Activated T-helper 1 cell treated with anti-CD3 and anti-CD28 coated beads, Interleukin-12 subunit alpha, Interleukin-12 subunit beta, Interleukin-2, Interleukin-4 antibody, amounts not matched to agents 30 ng/mL and 10 ng/mL and 1 ng/mL, durations not matched to agents 14 hours and 24 hours and 36 hours (primary cell): ENCODE results near the gene SCP2. TPM values are rescaled to one million over a fixed set of nuclear protein-coding genes. Genes with fewer than 3 reads are reported as not detected.

Source experiments
- DNase-seq: peaks from one replicate; pipeline ENCODE4 v3.0.0; 2021; ENCODE audit warnings: low spot score
- H3K27ac Mint-ChIP-seq: one replicate; pipeline ENCODE4 v1.8.0; 2021; ENCODE audit warnings: mild to moderate bottlenecking, mixed read lengths
- H3K27me3 Mint-ChIP-seq: one replicate; pipeline ENCODE4 v1.8.0; 2022; ENCODE audit warnings: mild to moderate bottlenecking, moderate library complexity, mixed read lengths; ENCODE audit not compliant: insufficient read depth
- H3K36me3 Mint-ChIP-seq: one replicate; pipeline ENCODE4 v1.8.0; 2021; ENCODE audit warnings: low read depth, mixed read lengths
- H3K4me1 Mint-ChIP-seq: one replicate; pipeline ENCODE4 v1.8.0; 2021; ENCODE audit warnings: low read depth, mixed read lengths
- H3K4me3 Mint-ChIP-seq: one replicate; pipeline ENCODE4 v1.8.0; 2021; ENCODE audit warnings: mild to moderate bottlenecking, moderate library complexity, mixed read lengths
- H3K9me3 Mint-ChIP-seq: one replicate; pipeline ENCODE4 v1.8.0; 2021; ENCODE audit warnings: mixed read lengths
- intact Hi-C: fragments of 100-400 bp; cut with micrococcal nuclease; formaldehyde crosslinking; loops from one replicate; pipeline ENCODE4 v1.15.1; 2024
- total RNA-seq: library from RNA; stranded (reverse); gene quantifications from 2 replicates; pipeline ENCODE4 v1.2.3, GENCODE V29; 2022

The SCP2 gene
- total RNA-seq, 1 donor from 2014 or later = 54.7 TPM

GRCh38 chr1:53037159-53037558, 110.1 kb downstream of the SCP2 start:
- intact Hi-C loops = no loop called here
- no peak for DNase-seq
- Mint-ChIP-seq H3K4me1 (no peaks in the 10 kb centered on the region), H3K27ac (no peak overlapping the region), H3K27me3 (no peaks in the 10 kb centered on the region), H3K36me3 (peaks cover 22% of the 10 kb centered on the region), H3K9me3 (no peaks in the 10 kb centered on the region), H3K4me3 (no peak overlapping the region)

- Mint-ChIP-seq H3K4me3 (no peak overlapping the region), H3K9me3 (no peaks in the 10 kb centered on the region), H3K27ac (no peak overlapping the region), H3K36me3 (peaks cover 18% of the 10 kb centered on the region), H3K4me1 (no peaks in the 10 kb centered on the region), H3K27me3 (no peaks in the 10 kb centered on the region)
- DNase-seq = no peak
- intact Hi-C loops = no loop called here
Observed at GRCh38 chr1:53038566-53038965, 111.5 kb downstream of the SCP2 start.

GRCh38 chr1:53043271-53043670, 116.2 kb downstream of the SCP2 start:
- Mint-ChIP-seq H3K4me1 (peaks cover 12% of the 10 kb centered on the region), H3K9me3 (no peaks in the 10 kb centered on the region), H3K27ac (no peak overlapping the region), H3K4me3 (no peak overlapping the region), H3K36me3 (peaks cover 23% of the 10 kb centered on the region), H3K27me3 (no peaks in the 10 kb centered on the region)
- DNase-seq = no peak
- intact Hi-C loops = no loop called here

- peaks cover 14% of the 10 kb centered on the region for H3K4me1 Mint-ChIP-seq
Observed at GRCh38 chr1:53044926-53045325, 117.8 kb downstream of the SCP2 start.

GRCh38 chr1:53046930-53047329, 119.9 kb downstream of the SCP2 start:
- Mint-ChIP-seq H3K4me1 (peaks cover 14% of the 10 kb centered on the region), H3K4me3 (no peak overlapping the region), H3K27me3 (no peaks in the 10 kb centered on the region), H3K36me3 (peaks cover 15% of the 10 kb centered on the region), H3K9me3 (no peaks in the 10 kb centered on the region), H3K27ac (no peak overlapping the region)
- intact Hi-C loops = no loop called here
- no peak for DNase-seq

More at GRCh38 chr1:53044926-53045325, 117.8 kb downstream of the SCP2 start:
- intact Hi-C loops = no loop called here
- Mint-ChIP-seq H3K9me3 (no peaks in the 10 kb centered on the region), H3K27me3 (no peaks in the 10 kb centered on the region), H3K36me3 (peaks cover 15% of the 10 kb centered on the region), H3K4me3 (no peak overlapping the region), H3K27ac (no peak overlapping the region)
- no peak for DNase-seq

- no peaks in the 10 kb centered on the region for H3K27me3 Mint-ChIP-seq
- H3K4me3 Mint-ChIP-seq = no peak overlapping the region
- peaks cover 14% of the 10 kb centered on the region for H3K4me1 Mint-ChIP-seq
- H3K36me3 Mint-ChIP-seq = peaks cover 24% of the 10 kb centered on the region
- no peak for DNase-seq
- intact Hi-C loops = no loop called here
- H3K27ac Mint-ChIP-seq = peak overlapping the region; percentile 16
- no peaks in the 10 kb centered on the region for H3K9me3 Mint-ChIP-seq
Observed at GRCh38 chr1:53047737-53048736, 121.0 kb downstream of the SCP2 start.

- DNase-seq = no peak
Observed at GRCh38 chr1:53048960-53049573, 122.0 kb downstream of the SCP2 start.

GRCh38 chr1:53049574-53049967, 122.5 kb downstream of the SCP2 start:
- H3K27me3 Mint-ChIP-seq = no peaks in the 10 kb centered on the region
- H3K9me3 Mint-ChIP-seq = no peaks in the 10 kb centered on the region
- intact Hi-C loops = no loop called here
- peaks cover 32% of the 10 kb centered on the region for H3K36me3 Mint-ChIP-seq
- peaks cover 14% of the 10 kb centered on the region for H3K4me1 Mint-ChIP-seq
- H3K27ac Mint-ChIP-seq = no peak overlapping the region
- H3K4me3 Mint-ChIP-seq = no peak overlapping the region
- DNase-seq = no peak

More at GRCh38 chr1:53048960-53049573, 122.0 kb downstream of the SCP2 start:
- Mint-ChIP-seq H3K27ac (no peak overlapping the region), H3K27me3 (no peaks in the 10 kb centered on the region), H3K9me3 (no peaks in the 10 kb centered on the region), H3K4me3 (no peak overlapping the region), H3K36me3 (peaks cover 30% of the 10 kb centered on the region), H3K4me1 (peaks cover 14% of the 10 kb centered on the region)
- intact Hi-C loops = no loop called here

GRCh38 chr1:53050310-53050709, 123.2 kb downstream of the SCP2 start:
- no peak for DNase-seq
- Mint-ChIP-seq H3K4me3 (no peak overlapping the region), H3K27me3 (no peaks in the 10 kb centered on the region), H3K9me3 (no peaks in the 10 kb centered on the region), H3K4me1 (peaks cover 14% of the 10 kb centered on the region), H3K36me3 (peaks cover 38% of the 10 kb centered on the region), H3K27ac (no peak overlapping the region)
- intact Hi-C loops = no loop called here

GRCh38 chr1:53051676-53052075, 124.6 kb downstream of the SCP2 start:
- no peak overlapping the region for H3K4me3 Mint-ChIP-seq
- no peak overlapping the region for H3K27ac Mint-ChIP-seq
- peaks cover 14% of the 10 kb centered on the region for H3K4me1 Mint-ChIP-seq
- intact Hi-C loops = no loop called here
- H3K36me3 Mint-ChIP-seq = peaks cover 38% of the 10 kb centered on the region
- no peaks in the 10 kb centered on the region for H3K27me3 Mint-ChIP-seq
- no peak for DNase-seq
- H3K9me3 Mint-ChIP-seq = no peaks in the 10 kb centered on the region

GRCh38 chr1:53057127-53057526, 130.1 kb downstream of the SCP2 start:
- H3K27ac Mint-ChIP-seq = no peak overlapping the region
- no peak overlapping the region for H3K4me3 Mint-ChIP-seq
- intact Hi-C loops = no loop called here
- H3K9me3 Mint-ChIP-seq = no peaks in the 10 kb centered on the region
- peaks cover 21% of the 10 kb centered on the region for H3K36me3 Mint-ChIP-seq
- no peak for DNase-seq
- peaks cover 22% of the 10 kb centered on the region for H3K27me3 Mint-ChIP-seq
- no peaks in the 10 kb centered on the region for H3K4me1 Mint-ChIP-seq

- DNase-seq = no peak
- intact Hi-C loops = loop anchor here (10.0 kb wide), 1 partner anchor 124 kb away; no protein-coding TSS in a partner anchor
- peaks cover 41% of the 10 kb centered on the region for H3K27me3 Mint-ChIP-seq
- H3K36me3 Mint-ChIP-seq = no peaks in the 10 kb centered on the region
- no peaks in the 10 kb centered on the region for H3K9me3 Mint-ChIP-seq
- no peak overlapping the region for H3K4me3 Mint-ChIP-seq
- H3K4me1 Mint-ChIP-seq = no peaks in the 10 kb centered on the region
- H3K27ac Mint-ChIP-seq = no peak overlapping the region
Observed at GRCh38 chr1:53060579-53060978, 133.5 kb downstream of the SCP2 start.
